ENCODE results near the gene CCDC61.

Gene CCDC61

GRCh38 chr19:45955905-45956608 is 39.2 kb upstream of the CCDC61 start:
- H3K27ac ChIP-seq = no peak overlapping the region
- TF ChIP-seq CTCF (conservative IDR thresholded peaks at IDR 0.05) = no peak

- no peak for TF ChIP-seq CTCF (conservative IDR thresholded peaks at IDR 0.05)
- no peak overlapping the region for H3K27ac ChIP-seq
Observed at GRCh38 chr19:45958320-45958719, 36.9 kb upstream of the CCDC61 start.

- no peak overlapping the region for H3K27ac ChIP-seq
- no peak for TF ChIP-seq CTCF (conservative IDR thresholded peaks at IDR 0.05)
Observed at GRCh38 chr19:45958769-45959516, 36.3 kb upstream of the CCDC61 start.

GRCh38 chr19:45959517-45960025 is 35.7 kb upstream of the CCDC61 start:
- no peak overlapping the region for H3K27ac ChIP-seq
- TF ChIP-seq CTCF (conservative IDR thresholded peaks at IDR 0.05) = no peak

GRCh38 chr19:45960595-45961235 is 34.6 kb upstream of the CCDC61 start:
- TF ChIP-seq CTCF (conservative IDR thresholded peaks at IDR 0.05) = no peak
- no peak overlapping the region for H3K27ac ChIP-seq

- TF ChIP-seq CTCF (conservative IDR thresholded peaks at IDR 0.05) = no peak
- H3K27ac ChIP-seq = no peak overlapping the region
Observed at GRCh38 chr19:45962021-45962420, 33.2 kb upstream of the CCDC61 start.

- TF ChIP-seq CTCF (conservative IDR thresholded peaks at IDR 0.05) = no peak
- no peak overlapping the region for H3K27ac ChIP-seq
Observed at GRCh38 chr19:45967246-45967645, 28.0 kb upstream of the CCDC61 start.

All from VCaP (cell line).